ENCODE measurements around the gene ATRNL1.

ATRNL1 gene

DNA sequence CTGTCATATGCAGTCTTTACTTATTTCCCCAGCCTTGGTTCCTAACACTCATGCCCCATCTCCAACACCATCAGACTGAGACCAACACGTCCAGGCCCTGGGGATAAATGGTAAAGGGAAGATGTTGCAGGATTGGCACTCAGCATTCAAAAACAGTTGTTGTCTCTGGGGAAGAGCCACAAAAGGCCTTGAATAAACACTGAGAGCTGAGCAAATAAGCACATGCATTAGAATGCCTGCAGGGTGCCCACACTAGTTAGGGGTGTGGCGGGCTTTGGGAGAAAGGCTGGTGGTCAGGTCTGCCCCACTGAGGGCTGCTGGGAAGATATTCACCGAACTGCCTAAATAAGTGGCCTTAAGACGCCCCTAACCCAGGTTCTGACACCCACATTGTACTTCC is 788.9 kb downstream of the ATRNL1 start:
- in situ Hi-C loops (cut with MboI; ENCODE audit: low sequenced_read_pairs), result no loop called here

DNA sequence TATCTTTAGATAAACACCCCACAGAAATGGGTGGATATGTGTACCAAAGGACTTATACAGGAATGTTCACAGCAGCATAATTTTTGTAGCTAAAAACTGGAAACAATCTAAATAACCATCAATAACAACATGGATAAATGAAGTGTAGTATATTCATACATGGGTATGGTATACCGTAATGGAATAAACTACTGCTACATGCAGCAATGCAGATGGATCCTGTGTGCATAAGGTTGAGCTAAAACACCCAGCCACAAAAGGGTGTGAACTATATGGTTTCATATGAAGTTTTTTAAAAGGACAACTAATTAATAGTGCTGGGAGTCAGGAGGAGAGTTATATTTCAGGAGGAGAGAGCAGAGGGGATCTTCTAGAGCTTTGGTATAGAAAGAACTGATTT is 790.2 kb downstream of the ATRNL1 start:
- in situ Hi-C loops (cut with MboI; ENCODE audit: low sequenced_read_pairs), result no loop called here

DNA sequence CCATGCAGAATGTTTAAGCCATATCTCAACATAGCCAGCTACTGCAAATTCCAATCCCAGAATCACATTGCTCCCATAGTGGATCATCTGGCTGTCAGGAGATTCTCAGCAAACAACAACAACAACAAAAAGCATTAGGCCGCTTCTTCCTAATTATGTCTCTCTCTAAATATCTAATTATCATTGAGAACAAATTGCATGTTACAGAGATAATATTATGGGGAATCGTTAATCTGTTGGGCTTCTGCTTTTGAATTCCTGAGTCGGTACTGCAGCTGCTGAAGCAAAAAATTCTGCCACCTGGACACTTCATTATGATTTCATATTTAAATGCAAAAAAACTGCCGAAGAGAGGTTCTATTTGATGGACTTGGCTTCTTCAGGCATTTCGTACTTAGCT is 791.2 kb downstream of the ATRNL1 start:
- in situ Hi-C loops (cut with MboI; ENCODE audit: low sequenced_read_pairs), result no loop called here

DNA sequence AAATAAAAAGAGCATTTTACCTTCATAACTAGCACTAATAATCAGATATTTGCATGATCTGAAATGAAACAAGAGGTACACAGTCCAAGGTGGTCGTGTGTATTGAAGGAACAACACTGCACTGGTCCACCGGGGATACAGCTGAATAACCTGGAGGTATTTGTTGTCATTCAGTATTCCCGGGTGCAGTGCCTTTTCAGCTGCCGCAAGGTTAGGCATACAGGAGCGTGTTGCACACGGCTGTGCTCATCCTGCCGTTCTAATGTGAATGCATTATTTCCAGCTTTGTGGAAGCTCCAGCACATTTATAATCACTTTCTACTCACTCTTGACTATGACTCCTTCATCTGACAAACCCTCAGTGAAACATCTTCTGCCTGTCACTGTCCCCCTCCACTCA is 802.0 kb downstream of the ATRNL1 start:
- in situ Hi-C loops (cut with MboI; ENCODE audit: low sequenced_read_pairs), result no loop called here

DNA sequence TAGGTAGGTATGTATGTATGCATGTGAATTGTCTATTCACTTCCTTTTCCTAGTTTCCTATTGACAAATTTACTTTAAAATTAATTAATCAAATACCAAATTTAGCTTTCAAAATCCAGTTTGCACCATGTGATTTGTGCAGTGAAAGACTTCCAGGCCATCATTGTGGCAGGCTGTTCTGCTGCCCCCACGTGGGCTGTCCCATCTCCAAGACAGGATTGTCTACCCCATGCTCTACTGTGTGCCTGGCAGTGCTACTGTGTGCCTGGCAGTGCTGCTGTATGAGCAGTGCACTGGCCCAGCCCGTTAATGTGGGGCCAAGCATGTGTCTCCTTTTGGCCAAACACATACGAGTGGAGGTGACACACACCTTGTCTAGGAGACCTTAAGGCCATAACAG is 805.1 kb downstream of the ATRNL1 start:
- in situ Hi-C loops (cut with MboI; ENCODE audit: low sequenced_read_pairs), result no loop called here

DNA sequence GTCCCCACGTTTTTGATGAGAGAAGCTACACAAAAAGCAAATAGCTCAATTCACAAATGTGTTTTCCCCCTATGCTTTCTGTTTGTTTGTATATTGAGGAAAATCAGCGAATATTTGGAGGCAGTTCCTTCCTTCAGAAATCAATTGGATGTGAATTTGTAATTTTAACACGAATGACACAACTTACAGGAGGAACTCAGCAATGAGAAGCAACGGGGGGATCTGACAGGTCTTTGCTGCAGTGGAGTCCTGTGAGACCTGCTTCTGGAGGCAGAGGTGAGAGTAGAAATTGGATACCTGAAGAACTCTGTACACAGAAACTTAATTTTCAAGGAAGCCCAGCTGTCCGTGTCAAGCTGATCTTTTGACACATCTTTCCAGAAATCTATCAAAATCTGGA is 809.4 kb downstream of the ATRNL1 start:
- in situ Hi-C loops (cut with MboI; ENCODE audit: low sequenced_read_pairs), result no loop called here

DNA sequence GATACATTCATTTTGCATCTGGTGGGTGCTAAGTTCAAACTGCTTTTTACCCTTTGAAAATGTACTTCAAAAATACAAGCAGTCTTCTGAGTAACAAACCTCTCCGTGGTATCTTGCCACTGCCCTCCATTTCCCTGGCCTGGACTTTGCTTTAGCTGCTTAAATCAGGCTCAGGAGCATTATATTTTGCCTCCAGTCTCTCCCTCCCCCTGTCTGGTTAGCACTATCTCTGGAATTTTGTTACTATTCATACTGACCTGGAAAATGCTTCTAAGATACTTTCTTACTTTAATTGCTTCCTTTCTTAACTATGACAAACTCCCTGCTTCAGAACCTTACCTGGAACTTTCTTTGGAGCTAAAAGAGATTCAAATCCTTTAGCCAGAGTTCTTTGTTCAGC is 810.0 kb downstream of the ATRNL1 start:
- in situ Hi-C loops (cut with MboI; ENCODE audit: low sequenced_read_pairs), result no loop called here

DNA sequence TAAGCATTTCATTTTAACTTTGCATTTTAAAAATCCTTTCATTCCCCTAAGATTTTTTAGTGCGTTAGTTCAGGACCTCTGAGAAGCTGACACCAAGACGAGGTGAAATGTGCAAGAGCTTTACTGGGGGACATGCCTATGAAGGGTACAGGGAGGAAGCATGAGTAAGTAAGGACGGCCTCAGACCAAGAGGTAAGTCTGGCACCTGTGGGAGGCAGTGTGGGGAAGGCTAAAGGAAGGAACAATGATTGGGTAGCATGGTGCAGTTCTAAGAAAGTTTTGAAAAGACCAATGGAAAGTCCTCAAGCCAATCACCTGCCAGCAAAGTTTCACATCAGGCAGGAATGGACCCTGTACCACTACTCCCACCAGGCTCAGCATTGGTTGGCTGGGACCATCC is 810.7 kb downstream of the ATRNL1 start:
- in situ Hi-C loops (cut with MboI; ENCODE audit: low sequenced_read_pairs), result no loop called here

DNA sequence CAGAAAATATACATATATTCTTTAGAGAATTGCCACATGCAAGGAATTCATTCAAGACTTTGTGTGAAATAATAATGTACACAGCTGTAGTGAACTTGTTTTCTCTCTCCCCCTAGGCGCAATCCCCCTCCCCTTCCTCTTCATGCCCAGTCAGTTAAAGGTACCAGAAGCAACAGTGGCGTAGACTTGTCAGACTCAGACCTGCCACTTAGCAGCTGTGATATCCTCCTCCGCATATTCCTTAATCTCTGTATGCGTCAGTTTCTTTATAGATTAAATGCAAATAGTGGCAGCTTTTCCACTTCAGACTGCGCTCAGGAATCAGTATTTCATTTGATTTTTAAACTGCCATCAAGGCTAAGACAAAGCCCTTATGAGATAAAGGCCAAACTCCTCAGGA is 815.9 kb downstream of the ATRNL1 start:
- in situ Hi-C loops (cut with MboI; ENCODE audit: low sequenced_read_pairs), result no loop called here

DNA sequence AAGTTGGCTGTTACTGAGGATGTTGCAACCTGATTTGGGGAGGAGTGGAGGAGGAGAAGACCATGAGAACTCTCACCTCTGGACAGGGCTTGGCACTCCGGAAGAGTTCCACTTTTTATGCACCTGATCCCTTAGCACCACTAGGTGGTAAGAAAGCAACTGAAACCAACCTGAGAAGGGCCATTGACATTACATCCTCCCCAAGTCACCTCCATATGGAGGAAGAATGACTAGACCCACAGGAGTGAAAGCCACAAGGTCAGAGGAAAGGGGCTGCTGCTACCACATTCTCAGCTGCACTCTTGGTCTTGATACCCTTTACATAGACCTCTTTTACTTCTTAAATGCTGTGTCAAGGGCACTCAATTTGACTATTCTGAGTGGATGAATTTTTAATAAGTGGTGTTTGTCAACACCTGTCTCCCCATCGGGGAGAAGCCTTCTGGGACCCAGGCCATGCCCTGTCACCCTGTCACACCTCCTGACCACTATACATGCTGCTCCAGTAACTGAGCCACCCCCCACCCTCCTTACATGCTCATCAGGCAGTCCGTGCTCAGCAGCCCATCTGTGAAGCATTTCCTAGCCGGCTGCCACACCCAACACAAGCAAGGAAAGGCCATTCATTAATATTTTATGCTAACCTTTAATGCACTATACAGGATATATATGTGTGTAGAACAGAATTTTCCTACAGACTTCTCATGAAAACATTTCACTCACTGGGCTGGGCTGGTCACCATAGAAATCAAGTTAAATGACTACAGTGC is 817.0 kb downstream of the ATRNL1 start:
- in situ Hi-C loops (cut with MboI; ENCODE audit: low sequenced_read_pairs), result no loop called here

DNA sequence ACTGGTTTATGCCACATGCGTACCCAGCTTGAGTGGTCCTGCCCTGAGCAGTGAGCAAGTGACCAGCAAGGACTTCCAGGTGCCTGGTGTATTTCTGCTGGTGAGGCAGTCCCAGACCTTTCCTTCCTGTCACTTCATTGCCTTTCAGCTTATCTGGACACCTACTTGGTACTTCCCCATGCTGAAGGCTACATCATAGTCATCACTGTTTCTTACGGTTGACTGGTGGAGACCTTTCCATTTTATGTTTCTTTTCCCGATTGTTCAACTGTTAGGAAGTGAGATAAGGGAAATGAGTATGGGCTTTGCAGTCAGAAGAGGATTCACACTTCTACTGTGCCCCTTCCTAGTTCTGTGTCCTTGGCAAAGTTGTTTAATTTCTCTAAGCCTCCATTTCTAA is 821.3 kb downstream of the ATRNL1 start:
- in situ Hi-C loops (cut with MboI; ENCODE audit: low sequenced_read_pairs), result no loop called here

DNA sequence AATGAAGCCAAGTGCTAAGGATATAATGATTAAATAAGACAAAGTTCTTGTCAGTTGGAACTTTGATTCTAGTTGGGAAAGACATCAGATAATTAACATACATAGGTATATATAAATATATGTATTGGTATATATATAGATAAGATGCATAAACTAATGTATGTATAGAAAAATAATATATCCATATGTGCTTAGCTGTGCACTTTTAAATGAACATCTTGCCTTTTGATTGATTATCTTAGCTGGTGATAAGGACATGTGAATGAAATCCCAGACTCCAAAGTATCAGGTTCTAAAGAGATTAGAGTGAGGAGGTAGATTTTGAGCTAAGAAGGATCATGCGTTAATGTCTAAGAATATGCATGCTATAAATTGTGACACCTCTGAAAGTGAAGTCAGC is 822.3 kb downstream of the ATRNL1 start:
- in situ Hi-C loops (cut with MboI; ENCODE audit: low sequenced_read_pairs), result no loop called here

DNA sequence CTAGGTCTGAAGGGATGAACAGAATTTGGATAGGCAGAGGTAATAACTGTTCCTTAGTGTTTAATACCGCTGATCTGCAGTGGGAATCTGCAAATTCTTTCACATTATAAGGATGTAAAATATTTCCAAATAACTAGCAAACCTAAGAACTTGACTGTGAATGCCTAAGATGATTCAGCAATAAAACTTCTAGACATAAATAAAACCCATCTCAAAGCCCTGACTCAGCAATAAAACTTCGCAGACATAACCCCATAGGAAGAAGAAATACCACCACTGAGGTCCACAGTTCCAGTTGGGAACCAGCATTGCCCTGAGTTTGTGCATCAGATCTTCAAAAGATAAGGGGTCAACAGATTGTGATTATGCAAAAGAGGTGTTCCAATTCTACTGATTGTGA is 825.6 kb downstream of the ATRNL1 start:
- in situ Hi-C loops (cut with MboI; ENCODE audit: low sequenced_read_pairs), result no loop called here

DNA sequence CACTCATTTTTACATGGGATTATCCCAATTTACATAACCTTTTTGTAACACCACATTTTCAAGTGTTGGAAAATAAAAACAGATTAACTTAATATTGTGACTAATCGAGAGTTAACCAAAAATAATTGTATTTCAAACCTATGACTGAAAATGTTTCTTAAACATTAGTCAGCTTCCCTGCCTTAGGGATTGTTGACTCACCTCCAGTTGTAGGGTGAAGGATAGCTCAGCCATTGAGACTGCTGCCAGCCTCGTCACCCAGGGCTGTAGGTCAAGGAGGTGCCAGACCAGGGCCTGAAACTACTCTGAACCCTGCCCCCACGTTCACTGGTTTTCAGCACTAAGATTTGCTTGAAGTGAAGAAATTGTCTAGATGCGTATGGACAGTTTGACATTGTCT is 828.6 kb downstream of the ATRNL1 start:
- in situ Hi-C loops (cut with MboI; ENCODE audit: low sequenced_read_pairs), result no loop called here

DNA sequence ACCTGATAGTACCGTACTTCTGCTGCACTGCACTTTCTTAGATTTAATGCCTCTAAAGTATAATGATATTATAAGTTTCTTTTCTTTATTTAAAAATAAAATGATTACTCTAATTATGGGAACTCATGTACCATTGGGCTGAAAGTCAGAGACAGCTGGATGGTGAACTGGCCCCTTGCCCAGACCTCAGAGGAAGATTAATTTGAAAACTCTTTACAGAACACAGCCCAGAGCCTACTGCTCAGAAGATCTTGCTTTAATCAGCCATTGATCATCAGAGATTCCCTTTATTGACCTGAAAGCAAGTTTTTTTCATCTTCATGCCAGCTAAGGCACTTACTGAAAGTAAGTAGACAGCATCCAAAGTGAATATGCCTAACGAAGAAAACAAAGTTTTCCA is 838.1 kb downstream of the ATRNL1 start:
- in situ Hi-C loops (cut with MboI; ENCODE audit: low sequenced_read_pairs), result no loop called here

DNA sequence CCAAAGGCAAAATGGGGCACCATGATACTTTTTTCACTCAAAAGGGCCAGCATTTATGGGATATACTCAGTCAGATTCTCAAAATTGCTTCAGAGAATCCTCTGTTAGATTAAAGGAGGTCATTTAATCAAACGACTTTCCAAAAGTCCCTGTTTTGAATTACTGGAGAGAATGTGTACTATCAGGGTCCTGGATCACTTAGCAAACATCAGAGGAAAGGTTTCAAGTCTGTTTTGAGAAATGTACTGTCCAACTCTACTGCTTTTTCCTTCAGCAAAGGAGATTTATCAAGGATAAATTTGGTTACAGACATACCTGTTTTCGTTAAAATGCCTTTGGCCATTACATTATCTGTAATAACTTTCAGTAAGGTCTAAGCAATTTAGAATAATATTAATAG is 838.9 kb downstream of the ATRNL1 start:
- in situ Hi-C loops (cut with MboI; ENCODE audit: low sequenced_read_pairs), result no loop called here

DNA sequence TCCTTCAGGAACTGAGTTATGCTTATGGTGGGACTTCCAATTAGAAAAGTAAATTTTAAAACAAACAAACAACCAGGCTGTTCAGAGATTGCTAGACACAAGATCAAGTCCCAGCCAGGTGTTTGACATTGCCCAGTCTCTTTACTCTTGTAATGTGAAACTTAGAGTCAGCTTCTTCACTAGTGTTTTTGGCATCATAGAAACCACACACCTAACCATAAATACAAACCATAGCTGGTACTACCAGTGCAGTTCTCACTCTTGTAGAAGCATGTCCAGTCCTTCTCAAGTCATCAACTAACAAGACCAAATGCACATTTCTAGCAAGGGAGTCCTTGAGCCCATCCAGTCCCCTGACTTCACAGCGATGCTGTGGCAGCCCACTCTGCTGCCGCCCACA is 839.9 kb downstream of the ATRNL1 start:
- in situ Hi-C loops (cut with MboI; ENCODE audit: low sequenced_read_pairs), result no loop called here

DNA sequence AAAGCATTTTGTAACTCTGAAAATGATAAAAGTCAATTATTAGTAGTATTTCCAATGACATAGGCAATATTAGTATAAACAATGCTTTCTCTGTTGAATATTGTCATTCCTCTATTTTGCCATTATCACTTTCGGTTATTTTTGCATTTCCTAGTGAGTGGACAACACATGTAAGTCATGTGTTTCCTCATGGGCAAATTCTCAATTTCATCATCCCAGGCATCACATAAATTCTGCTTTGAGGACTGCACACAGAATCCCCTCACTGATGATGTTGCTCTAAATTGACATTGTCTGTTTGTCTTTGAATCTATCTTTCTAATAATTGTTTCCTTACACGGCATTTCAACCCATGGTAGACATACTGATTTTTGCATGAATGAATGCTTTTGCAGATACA is 842.6 kb downstream of the ATRNL1 start:
- in situ Hi-C loops (cut with MboI; ENCODE audit: low sequenced_read_pairs), result no loop called here

DNA sequence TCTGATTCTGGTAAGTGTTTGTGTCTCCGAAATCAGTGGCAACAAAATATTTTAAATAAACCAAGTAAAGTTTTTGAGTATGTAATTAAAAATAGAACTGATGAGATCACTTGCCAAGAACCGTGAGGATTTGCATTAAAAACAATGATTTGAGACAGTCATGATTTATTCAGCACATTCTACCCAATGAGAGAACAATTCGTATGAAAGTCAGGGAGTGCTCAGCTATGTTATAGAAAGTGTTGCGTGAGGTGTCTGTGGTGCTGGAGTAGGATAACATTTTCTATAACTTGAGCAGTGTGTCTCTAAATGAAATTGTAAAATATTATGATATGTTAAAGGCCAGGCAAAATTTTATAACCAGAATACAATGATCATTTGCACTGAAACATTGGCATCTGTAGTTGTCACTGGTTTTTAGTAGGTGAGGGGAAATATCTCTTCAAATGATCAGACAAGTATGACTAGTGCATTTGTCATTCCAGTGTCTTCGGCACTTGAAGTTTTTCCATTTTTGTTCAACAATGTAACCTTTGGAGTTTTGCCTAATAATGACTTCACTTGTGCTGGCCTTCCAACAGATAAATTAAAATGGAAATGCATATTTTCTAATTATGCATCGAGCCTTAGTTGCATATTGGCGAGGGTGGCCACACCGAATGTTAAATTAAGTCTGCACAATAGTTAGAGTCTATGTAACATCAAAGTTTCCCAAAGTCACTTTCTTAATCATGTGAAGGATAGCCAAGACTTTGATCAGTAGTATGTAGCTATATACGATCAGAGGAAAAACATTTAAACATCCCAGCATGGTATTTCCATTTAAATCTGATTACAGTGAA is 844.0 kb downstream of the ATRNL1 start:
- in situ Hi-C loops (cut with MboI; ENCODE audit: low sequenced_read_pairs), result no loop called here

DNA sequence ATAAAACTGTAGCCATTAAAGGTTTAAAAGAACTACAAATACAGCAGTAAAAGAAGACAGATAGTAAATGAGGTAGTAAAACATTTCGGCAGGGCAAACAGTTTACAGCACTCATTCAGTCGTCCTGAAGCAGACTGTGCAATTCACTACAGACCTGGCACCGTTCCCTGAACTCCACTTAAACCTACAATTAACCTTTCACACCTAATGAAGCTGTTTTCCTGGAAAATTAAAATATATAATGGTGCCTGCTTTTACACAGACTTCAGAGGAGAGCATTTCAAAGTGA is 844.5 kb downstream of the ATRNL1 start:
- in situ Hi-C loops (cut with MboI; ENCODE audit: low sequenced_read_pairs), result no loop called here

DNA sequence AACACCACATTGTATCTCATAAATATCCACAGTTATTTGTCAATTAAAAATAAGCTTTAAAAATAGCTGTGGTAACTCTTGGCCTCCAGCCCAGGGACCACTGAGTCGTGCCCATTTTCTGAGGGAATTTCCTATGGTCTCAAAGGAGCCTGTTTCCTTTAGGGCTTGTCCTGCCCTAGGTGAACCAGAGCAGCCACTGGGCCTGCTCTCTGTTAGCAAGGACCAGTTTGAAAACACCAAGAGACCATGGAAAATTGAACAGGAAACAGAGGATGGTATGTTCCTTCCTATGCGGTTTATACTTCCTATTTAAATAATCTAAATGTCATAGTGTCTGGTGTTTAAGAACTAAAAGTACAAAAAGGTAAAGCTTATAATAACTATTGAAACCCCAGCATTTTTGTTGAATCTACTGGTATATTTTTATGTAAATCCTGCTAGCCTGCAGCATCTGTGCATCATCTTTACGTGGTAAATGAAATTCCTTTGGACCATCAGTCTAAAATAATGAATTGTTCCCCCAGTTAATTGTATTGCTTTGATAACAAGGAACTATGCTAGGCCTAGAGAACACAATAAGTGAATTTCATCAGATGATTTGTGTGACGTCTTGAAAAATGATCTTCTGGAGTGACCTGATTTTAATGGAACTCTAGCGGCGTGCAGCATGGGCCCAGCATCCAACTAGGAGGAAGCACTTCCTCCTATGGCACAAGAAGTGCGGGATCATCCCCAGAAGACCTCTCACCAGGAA is 846.1 kb downstream of the ATRNL1 start:
- in situ Hi-C loops (cut with MboI; ENCODE audit: low sequenced_read_pairs), result no loop called here

DNA sequence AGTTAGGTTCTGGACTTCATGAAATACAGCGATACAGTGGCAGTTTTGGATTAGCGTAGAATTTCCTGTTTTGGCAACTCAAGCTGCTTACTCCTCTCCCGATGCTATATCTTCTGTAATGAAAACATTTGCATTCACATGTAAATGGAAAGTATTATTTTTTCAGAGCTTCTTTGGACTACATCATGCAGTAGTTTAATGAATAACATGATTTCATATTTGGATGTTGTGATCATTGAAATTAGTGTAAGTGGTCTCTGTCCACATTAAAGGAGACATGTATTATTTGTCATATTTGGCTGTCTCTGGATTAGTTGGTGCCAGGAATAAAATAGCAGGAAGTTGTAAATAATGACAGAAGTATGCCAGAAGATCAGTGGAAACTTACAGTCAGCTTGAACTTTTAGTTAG is 848.2 kb downstream of the ATRNL1 start:
- in situ Hi-C loops (cut with MboI; ENCODE audit: low sequenced_read_pairs), result no loop called here
